H1 (cell line): Measurements from ENCODE around the gene SLX4IP. TPM values are rescaled to one million over a fixed set of nuclear protein-coding genes. Genes with fewer than 3 reads are reported as not detected.

Experiments
- ATF3 ChIP-seq: IDR thresholded peaks from 2 replicates; pipeline ENCODE4 v1.6.1; 2011; ENCODE audit warnings: low read depth, mild to moderate bottlenecking, low read length; ENCODE audit not compliant: insufficient read depth
- CTCF ChIP-seq, 3 experiments: IDR thresholded peaks; 1 replicate in 2 of 3; 2 replicates in 1 of 3; pipeline versions ENCODE4 v1.5.1 to v1.6.1; 2011; ENCODE audit warnings: low read length in 3 of 3, mild to moderate bottlenecking in 3 of 3, inconsistent platforms in 2 of 3, low read depth in 1 of 3, moderate library complexity in 1 of 3; ENCODE audit not compliant: insufficient read depth in 1 of 3; ENCODE audit errors: control extremely low read depth in 1 of 3
- NRF1 ChIP-seq: IDR thresholded peaks from 2 replicates; pipeline ENCODE4 v1.6.1; 2011; ENCODE audit warnings: mild to moderate bottlenecking, low read depth, low read length, improper control_type of control experiment
- SIN3A ChIP-seq, 2 experiments: IDR thresholded peaks in 1 of 2; conservative IDR thresholded peaks in 1 of 2; 2 replicates each; pipeline ENCODE4 v1.6.1; 2011 to 2012; ENCODE audit warnings: low read length in 2 of 2, improper control_type of control experiment in 1 of 2, low read depth in 1 of 2, mild to moderate bottlenecking in 1 of 2
- SIRT6 ChIP-seq: IDR thresholded peaks from one replicate; pipeline ENCODE4 v1.7.1; 2012; ENCODE audit warnings: low read length, inconsistent platforms
- YY1 ChIP-seq: IDR thresholded peaks from 2 replicates; pipeline ENCODE4 v1.6.1; 2011; ENCODE audit warnings: low read depth, mild to moderate bottlenecking, low read length
- polyA plus RNA-seq, 7 experiments: library from polyadenylated mRNA; depleted of rRNA in 3 of 7; stranded (reverse) in 5 of 7; unstranded in 2 of 7; fragments of >200 nt in 5 of 7; fragments of 200-250 nt in 2 of 7; gene quantifications; 1 replicate in 5 of 7; 2 replicates in 1 of 7; 4 replicates in 1 of 7; pipeline versions ENCODE4 v1.2.1 to v1.2.3, GENCODE V29; 2011 to 2013; ENCODE audit warnings: missing spikeins in 2 of 7, mixed read lengths in 2 of 7
- total RNA-seq: library from RNA; stranded (reverse); fragmentation: NEBNext Ultra II Directional; extraction: Animal tissue kit (Norgen Biotek cat#: 25700); gene quantifications from 2 replicates; pipeline ENCODE4 v1.2.1, GENCODE V29; 2021

SLX4IP gene
- total and polyA plus RNA-seq, 2 of the 8 experiments (the other 6 are each of a cell fraction or from before 2014, with no cell fraction given) = 2.4 to 8.7 TPM

GRCh38 chr20:10578607-10579006 lies 143.5 kb downstream of the SLX4IP start (continued):
- TF ChIP-seq CTCF (IDR thresholded peaks at IDR 0.05; ENCODE audit: control extremely low read depth in 1 of 3, insufficient read depth in 1 of 3, low read depth in 1 of 3, low read length in 3 of 3) (no peak), SIRT6 (no peak), SIN3A (conservative IDR thresholded peaks at IDR 0.05 in 1 of 2, IDR thresholded peaks at IDR 0.05 in 1 of 2; ENCODE audit: low read depth in 1 of 2, low read length in 2 of 2) (no peak), NRF1 (no peak), ATF3 (no peak), YY1 (no peak)
- TF ChIP-seq, all 59 proteins: peak for 0
